Peyer's patch (tissue), 4 donors: Measurements from ENCODE around the gene TTK.

Experiments used
- POLR2A ChIP-seq, 2 donors: fragments of 450-650 bp; IDR thresholded peaks; one replicate each; pipeline ENCODE4 v1.5.1; 2017; ENCODE audit warnings: antibody characterized with exemption in 2 of 2, mild to moderate bottlenecking in 2 of 2, moderate library complexity in 2 of 2
- TF ChIP-seq, protein P1 (sequence below), 6 experiments: fragments of 450-650 bp in 4 of 6; fragments of 200-600 bp in 2 of 6; sonication (generic) in 1 of 6; IDR thresholded peaks; one replicate each; pipeline ENCODE4 v1.5.1; 2017 to 2019; ENCODE audit warnings: antibody characterized with exemption in 6 of 6, mild to moderate bottlenecking in 3 of 6, moderate library complexity in 1 of 6

GRCh38 chr6:80060774-80061173, 56.3 kb downstream of the TTK start:
- no peak for TF ChIP-seq POLR2A (IDR thresholded peaks at IDR 0.05)
- TF ChIP-seq, protein P1, sequence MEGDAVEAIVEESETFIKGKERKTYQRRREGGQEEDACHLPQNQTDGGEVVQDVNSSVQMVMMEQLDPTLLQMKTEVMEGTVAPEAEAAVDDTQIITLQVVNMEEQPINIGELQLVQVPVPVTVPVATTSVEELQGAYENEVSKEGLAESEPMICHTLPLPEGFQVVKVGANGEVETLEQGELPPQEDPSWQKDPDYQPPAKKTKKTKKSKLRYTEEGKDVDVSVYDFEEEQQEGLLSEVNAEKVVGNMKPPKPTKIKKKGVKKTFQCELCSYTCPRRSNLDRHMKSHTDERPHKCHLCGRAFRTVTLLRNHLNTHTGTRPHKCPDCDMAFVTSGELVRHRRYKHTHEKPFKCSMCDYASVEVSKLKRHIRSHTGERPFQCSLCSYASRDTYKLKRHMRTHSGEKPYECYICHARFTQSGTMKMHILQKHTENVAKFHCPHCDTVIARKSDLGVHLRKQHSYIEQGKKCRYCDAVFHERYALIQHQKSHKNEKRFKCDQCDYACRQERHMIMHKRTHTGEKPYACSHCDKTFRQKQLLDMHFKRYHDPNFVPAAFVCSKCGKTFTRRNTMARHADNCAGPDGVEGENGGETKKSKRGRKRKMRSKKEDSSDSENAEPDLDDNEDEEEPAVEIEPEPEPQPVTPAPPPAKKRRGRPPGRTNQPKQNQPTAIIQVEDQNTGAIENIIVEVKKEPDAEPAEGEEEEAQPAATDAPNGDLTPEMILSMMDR (IDR thresholded peaks at IDR 0.05): no peak
